Panc1 (cell line): ENCODE measurements around the gene DDX1. TPM values are rescaled to one million over a fixed set of nuclear protein-coding genes. Genes with fewer than 3 reads are reported as not detected.

Experiments
- ATAC-seq: fragments of 200-7000 bp; cut with Tn5 transposase; 2 replicates; pipeline ENCODE4 v1.9.1; 2020; ENCODE audit warnings: mild to moderate bottlenecking, moderate library complexity
- BruUV-seq: library from RNA; stranded (reverse); fragments of 400-500 nt; replicated peaks from 2 replicates; lab custom pipeline; 2021; lab: Mats Ljungman, UMichigan
- CTCF ChIA-PET: fragments of 300-600 bp; sonication (Branson Sonifier 250); formaldehyde crosslinking; loops from one replicate; lab custom pipeline; 2022; ENCODE audit warnings: antibody characterized with exemption; lab: Charles Lee
- POLR2A ChIA-PET: fragments of 300-600 bp; sonication (Branson Sonifier 250); formaldehyde crosslinking; loops from one replicate; lab custom pipeline; 2022; ENCODE audit warnings: antibody characterized with exemption; lab: Charles Lee
- DNase-seq: peaks from one replicate; pipeline ENCODE4 v3.0.0-alpha.2; 2010; ENCODE audit warnings: low read depth, low spot score
- H3K27ac ChIP-seq: 2 replicates; pipeline ENCODE4 v1.5.1; 2011; ENCODE audit warnings: mild to moderate bottlenecking, low read length, inconsistent platforms
- H3K27me3 ChIP-seq: fragments of 200-500 bp; sonication (Bioruptor generic); 2 replicates; pipeline ENCODE4 v1.6.0; 2014; ENCODE audit warnings: low read length, inconsistent platforms; ENCODE audit not compliant: control insufficient read depth, insufficient read depth
- H3K36me3 ChIP-seq: fragments of 200-500 bp; sonication (Bioruptor generic); 2 replicates; pipeline ENCODE4 v1.5.1; 2014; ENCODE audit warnings: inconsistent platforms, mild to moderate bottlenecking, low read length, moderate library complexity; ENCODE audit not compliant: control insufficient read depth, insufficient read depth
- H3K4me1 ChIP-seq: 2 replicates; pipeline ENCODE4 v1.5.1; 2011; ENCODE audit warnings: inconsistent platforms, mild to moderate bottlenecking, low read length, moderate library complexity; ENCODE audit not compliant: control insufficient read depth, insufficient read depth
- H3K4me3 ChIP-seq, 2 experiments: 2 replicates each; pipeline ENCODE4 v1.5.1; 2011 to 2012; ENCODE audit warnings: low read depth in 2 of 2, low read length in 2 of 2, mild to moderate bottlenecking in 2 of 2, inconsistent platforms in 1 of 2, moderate library complexity in 1 of 2
- H3K9me3 ChIP-seq: fragments of 200-500 bp; sonication (Bioruptor generic); 2 replicates; pipeline ENCODE4 v1.5.1; 2014; ENCODE audit warnings: low read depth, mild to moderate bottlenecking, inconsistent platforms, low read length, moderate library complexity; ENCODE audit not compliant: control insufficient read depth, insufficient read depth
- CTCF ChIP-seq: fragments of 450-650 bp; IDR thresholded peaks from 2 replicates; pipeline ENCODE4 v1.5.1; 2017; ENCODE audit warnings: mild to moderate bottlenecking
- POLR2AphosphoS5 ChIP-seq: IDR thresholded peaks from 2 replicates; pipeline ENCODE4 v1.6.1; 2012; ENCODE audit warnings: mild to moderate bottlenecking, low read depth, low read length, moderate library complexity
- REST ChIP-seq, 2 experiments: IDR thresholded peaks; 2 replicates each; pipeline ENCODE4 v1.6.1; 2011 to 2012; ENCODE audit warnings: low read depth in 2 of 2, control low read depth in 1 of 2, low read length in 1 of 2, mild to moderate bottlenecking in 1 of 2, moderate library complexity in 1 of 2; ENCODE audit not compliant: insufficient read depth in 1 of 2
- SIN3A ChIP-seq: IDR thresholded peaks from 2 replicates; pipeline ENCODE4 v1.6.1; 2012; ENCODE audit warnings: low read depth, mild to moderate bottlenecking, low read length, moderate library complexity, borderline replicate concordance; ENCODE audit not compliant: insufficient read depth
- TCF7L2 ChIP-seq: IDR thresholded peaks from 2 replicates; pipeline ENCODE4 v1.6.1; 2011; ENCODE audit warnings: mild to moderate bottlenecking, low read depth, low read length, inconsistent platforms
- in situ Hi-C: cut with HindIII; loops from 2 replicates; pipeline ENCODE4 v1.10.0; 2016; ENCODE audit warnings: low sequenced_read_pairs, low pct_unique_long_range_greater_than_20kb
- intact Hi-C: fragments of 100-400 bp; cut with micrococcal nuclease; formaldehyde crosslinking; loops from one replicate; pipeline ENCODE4 v1.10.0; 2022; ENCODE audit not compliant: unreplicated experiment
- total RNA-seq: library from RNA; stranded (reverse); gene quantifications from one replicate; pipeline ENCODE4 v1.2.1, GENCODE V29; 2021; ENCODE audit not compliant: unreplicated experiment

The DDX1 gene
- total RNA-seq, 1 experiment from 2014 or later = 102 TPM

- BruUV-seq = no TSS peak
- Histone ChIP-seq H3K36me3 (peaks cover 50% of the 10 kb centered on the region), H3K27me3 (no peaks in the 10 kb centered on the region), H3K9me3 (no peaks in the 10 kb centered on the region), H3K4me3 (no peak overlapping the region), H3K4me1 (no peaks in the 10 kb centered on the region), H3K27ac (no peak overlapping the region)
- POLR2A ChIA-PET = no interaction called here
- no peak for TF ChIP-seq SIN3A
- TF ChIP-seq CTCF = no peak
- TF ChIP-seq TCF7L2 = no peak
- TF ChIP-seq REST (IDR thresholded peaks at IDR 0.05; ENCODE audit: insufficient read depth in 1 of 2, low read depth in 2 of 2, low read length in 1 of 2) = no peak
- TF ChIP-seq POLR2AphosphoS5 = no peak
- no peak for ATAC-seq
- intact Hi-C loops (no loop called here), in situ Hi-C loops (no loop called here)
- CTCF ChIA-PET = no interaction called here
- DNase-seq = no peak
Observed at GRCh38 chr2:15633971-15634346, 42.3 kb downstream of the DDX1 start.

GRCh38 chr2:15634846-15635490, 43.3 kb downstream of the DDX1 start:
- no TSS peak for BruUV-seq
- Histone ChIP-seq H3K9me3 (no peaks in the 10 kb centered on the region), H3K36me3 (peaks cover 40% of the 10 kb centered on the region), H3K4me3 (no peak overlapping the region), H3K4me1 (no peaks in the 10 kb centered on the region), H3K27ac (no peak overlapping the region), H3K27me3 (no peaks in the 10 kb centered on the region)
- no peak for ATAC-seq
- TF ChIP-seq SIN3A (no peak), TCF7L2 (no peak), POLR2AphosphoS5 (no peak), CTCF (no peak), REST (IDR thresholded peaks at IDR 0.05; ENCODE audit: insufficient read depth in 1 of 2, low read depth in 2 of 2, low read length in 1 of 2) (no peak)
- ChIA-PET CTCF (no interaction called here), POLR2A (no interaction called here)
- intact Hi-C loops (loop anchor here (5.0 kb wide), 2 partner anchors 112 to 972 kb away; no protein-coding TSS in a partner anchor), in situ Hi-C loops (no loop called here)
- DNase-seq = no peak
